ENCODE data around the gene AHRR.
"Not testable (repeated sequence)": the region's sequence is repeated elsewhere in the genome, so short reads cannot be mapped to it uniquely, and the experiment has no call there.

AHRR gene

GRCh38 chr5:321230-321725 is at the start of gene AHRR:
Gene AHRR (plus strand): TSS chr5:321714. CDS start chr5:343903, 22,189 bp downstream.
- peak in 1 of 2 donors; percentile 21 for DNase-seq

GRCh38 chr5:271828-272167 is 49.7 kb upstream of the AHRR start:
- not testable (repeated sequence) for DNase-seq

- not testable (repeated sequence) for DNase-seq
Measured at GRCh38 chr5:273091-273490, 48.4 kb upstream of the AHRR start.

- not testable (repeated sequence) for DNase-seq
Measured at GRCh38 chr5:273491-273890, 48.0 kb upstream of the AHRR start.

- not testable (repeated sequence) for DNase-seq
Measured at GRCh38 chr5:274346-274745, 47.2 kb upstream of the AHRR start.

GRCh38 chr5:278646-279045 is 42.9 kb upstream of the AHRR start:
- no peak for DNase-seq

DNA sequence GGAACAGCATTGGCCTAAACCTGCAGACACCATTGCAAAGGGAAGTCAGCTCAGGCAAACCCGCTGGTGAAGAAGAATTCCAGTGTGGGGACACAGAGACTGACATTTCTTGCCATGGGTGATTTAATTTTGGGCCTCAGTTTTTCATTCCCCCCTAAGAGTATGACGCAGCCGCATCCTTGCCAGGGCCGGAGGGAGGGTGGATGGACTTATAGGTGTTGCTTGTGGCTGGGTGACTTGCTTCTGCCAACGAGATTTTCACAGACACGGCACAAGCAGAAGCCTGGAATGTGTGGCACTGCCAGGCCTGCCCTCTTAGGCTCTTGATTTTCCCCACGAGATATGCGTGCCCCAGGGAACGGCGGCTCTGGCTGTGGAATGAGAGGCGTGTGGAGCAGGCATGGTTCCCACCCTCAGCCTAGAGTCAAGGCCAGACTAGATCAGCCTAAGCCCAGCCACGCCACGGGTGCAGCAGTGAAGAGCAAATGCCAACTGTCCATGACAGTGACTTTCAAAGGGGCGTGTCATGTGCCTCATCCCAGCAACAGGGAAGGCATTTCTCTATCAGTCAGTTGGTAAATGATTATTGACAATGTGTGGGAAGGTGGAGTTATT is 42.4 kb upstream of the AHRR start:
- DNase-seq: not testable (repeated sequence)

DNA sequence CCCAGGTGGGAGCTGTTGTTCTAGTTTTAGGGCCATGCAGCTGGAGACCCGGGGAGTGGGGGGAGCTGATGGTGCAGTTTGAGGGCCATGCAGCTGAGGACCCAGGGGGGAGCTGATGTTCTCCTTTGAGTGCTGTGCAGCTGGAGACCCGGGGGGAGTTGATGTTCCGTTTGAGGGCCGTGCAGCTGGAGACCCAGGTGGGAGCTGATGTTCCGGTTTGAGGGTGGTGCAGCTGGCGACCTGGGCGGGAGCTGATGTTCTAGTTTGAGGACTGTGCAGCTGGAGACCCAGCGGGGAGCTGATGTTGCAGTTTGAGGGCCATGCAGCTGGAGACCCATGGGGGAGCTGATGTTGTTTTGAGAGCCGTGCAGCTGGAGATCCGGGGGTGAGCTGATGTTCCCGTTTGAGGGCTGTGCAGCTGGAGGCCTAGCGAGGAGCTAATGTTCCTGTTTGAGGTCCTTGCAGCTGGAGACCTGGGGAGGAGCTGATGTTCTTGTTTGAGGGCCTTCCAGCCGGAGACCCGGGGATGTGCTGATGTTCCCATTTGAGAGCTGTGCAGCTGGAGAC is 35.4 kb upstream of the AHRR start:
- no peak for DNase-seq

DNA sequence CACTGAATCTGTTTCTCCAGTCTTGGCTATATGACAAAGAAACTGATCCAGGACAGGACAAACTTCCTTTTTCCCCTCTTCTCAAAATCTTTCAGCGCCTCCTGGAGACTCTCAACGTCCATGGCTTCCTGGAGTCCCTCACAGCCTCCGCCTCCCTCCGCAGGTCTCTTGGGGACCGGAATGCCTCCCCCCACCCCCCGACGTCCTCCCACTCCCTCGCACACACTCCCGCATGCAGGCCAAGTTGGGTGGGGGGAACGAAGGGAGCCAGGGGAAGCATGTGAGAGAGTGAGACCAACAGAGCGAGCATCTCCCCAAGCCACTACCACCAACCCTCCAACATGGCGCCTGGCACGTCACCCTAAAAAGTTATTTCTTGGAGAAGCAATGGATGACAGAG is 31.3 kb upstream of the AHRR start:
- not testable (repeated sequence) for DNase-seq

DNA sequence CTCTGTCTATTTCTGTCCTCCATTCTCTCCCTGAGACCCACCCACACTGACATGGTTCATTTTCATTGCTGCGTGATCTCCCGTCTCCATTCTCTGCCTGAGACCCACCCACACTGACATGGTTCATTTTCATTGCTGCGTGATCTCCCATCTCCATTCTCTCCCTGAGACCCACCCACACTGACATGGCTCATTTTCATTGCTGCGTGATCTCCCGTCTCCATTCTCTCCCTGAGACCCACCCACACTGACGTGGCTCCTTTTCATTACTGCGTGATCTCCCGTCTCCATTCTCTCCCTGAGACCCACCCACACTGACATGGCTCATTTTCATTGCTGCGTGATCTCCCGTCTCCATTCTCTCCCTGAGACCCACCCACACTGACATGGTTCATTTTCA is 30.2 kb upstream of the AHRR start:
- not testable (repeated sequence) for DNase-seq

DNA sequence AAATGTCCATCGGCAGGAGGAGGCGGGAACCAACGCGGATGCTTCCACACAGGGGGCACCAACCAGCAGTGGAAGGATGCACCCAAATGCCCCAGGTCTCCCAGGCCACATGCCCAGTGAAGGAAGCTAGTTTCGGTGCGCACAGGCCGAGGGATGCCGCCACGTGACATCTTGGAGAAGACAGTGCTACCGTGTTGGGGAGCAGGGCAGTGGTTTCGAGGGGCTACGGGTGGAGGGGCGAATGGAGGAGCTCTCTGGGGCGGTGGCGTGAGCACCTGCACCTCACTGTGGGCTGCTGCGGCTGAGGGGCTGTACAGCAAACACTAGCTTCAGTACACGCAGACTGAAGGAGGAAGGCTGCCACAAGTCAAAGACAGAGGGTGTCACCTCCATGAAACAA is 26.7 kb upstream of the AHRR start:
- DNase-seq: not testable (repeated sequence)

DNA sequence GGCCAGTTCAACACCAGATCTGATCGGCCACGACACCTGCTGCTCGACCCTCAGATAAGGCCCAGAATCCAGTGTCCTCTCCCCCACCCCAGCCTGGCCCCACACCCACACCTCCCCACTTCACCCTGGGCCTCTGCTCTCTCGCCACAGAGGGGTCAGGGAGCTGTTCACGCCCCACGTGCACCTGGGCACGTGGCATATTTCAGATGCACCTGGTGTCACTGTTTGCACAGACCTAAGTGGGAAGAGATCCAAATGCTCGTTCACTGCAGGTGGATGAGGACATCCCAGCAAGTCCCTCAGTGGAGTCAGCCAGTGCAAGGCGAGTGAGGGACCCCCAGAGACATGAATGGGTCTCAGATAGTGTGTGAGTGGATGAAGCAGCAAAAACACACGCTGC is 25.3 kb upstream of the AHRR start:
- not testable (repeated sequence) for DNase-seq

DNA sequence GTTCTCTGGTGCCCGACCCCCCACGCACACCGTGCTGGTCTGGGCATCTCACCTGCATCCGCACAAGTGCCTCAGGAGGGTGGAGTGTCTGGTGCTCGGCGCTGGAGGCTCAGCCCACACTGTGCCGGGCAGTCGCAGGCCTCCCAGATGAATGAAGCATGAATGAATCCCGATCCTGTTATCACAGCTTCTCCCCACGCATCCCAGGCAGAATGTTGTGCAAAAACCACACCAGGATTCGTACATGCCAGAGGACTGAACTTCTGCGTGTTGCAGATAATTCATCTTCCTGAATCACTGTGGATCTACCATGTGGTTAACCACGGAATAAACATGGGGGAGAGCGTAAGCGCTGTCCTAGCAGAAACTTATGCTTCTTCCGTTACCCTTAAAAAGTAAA is 24.6 kb upstream of the AHRR start:
- not testable (repeated sequence) for DNase-seq

GRCh38 chr5:297448-297847 is 24.1 kb upstream of the AHRR start:
- not testable (repeated sequence) for DNase-seq

DNA sequence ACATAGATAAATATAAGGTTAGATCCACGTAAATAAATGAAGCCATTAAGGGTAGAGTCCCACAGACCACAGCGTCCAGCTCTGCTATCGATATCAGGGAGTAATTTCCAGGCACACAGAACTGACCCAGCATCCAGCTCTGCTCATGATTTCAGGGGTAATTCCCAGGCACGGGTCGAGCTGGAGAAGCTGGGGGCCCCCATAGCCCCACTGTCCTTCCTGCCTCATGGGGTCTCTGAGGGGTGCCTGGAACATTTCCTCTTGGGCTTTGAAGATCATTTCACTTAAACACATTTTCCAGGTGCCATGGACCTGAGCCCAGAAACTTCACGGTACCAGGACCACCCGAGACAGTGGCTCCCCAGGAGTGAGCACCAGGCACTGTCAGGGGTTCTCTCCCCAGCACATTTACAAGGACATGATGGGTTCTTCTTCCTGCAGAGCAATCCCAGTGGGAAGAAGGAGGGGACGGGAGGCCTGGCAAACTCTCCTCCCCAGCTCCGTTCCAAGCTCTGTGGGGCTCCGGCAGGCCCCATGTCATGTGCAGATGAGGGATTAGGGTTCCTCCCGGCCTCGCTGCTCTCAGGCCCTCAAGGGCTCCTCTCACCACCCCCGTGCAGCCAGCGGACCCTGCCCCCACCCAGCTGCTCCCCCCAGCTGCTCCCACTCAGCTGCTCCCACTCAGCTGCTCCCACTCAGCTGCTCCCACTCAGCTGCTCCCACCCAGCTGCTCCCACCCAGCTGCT is 23.4 kb upstream of the AHRR start:
- not testable (repeated sequence) for DNase-seq

DNA sequence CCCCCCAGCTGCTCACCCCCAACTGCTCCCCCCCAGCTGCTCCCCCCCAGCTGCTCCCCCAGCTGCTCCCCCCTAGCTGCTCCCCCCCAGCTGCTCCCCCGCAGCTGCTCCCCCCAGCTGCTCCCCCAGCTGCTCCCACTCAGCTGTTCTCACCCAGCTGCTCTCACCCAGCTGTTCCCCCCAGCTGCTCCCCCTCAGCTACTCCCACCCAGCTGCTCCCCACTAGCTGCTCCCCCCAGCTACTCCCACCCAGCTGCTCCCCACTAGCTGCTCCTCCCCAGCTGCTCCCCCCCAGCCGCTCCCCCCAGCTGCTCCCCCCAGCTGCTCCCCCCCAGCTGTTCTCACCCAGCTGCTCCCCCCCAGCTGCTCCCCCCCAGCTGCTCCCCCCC is 22.8 kb upstream of the AHRR start:
- DNase-seq: no peak

GRCh38 chr5:299921-300320 is 21.6 kb upstream of the AHRR start:
- DNase-seq: not testable (repeated sequence)

DNA sequence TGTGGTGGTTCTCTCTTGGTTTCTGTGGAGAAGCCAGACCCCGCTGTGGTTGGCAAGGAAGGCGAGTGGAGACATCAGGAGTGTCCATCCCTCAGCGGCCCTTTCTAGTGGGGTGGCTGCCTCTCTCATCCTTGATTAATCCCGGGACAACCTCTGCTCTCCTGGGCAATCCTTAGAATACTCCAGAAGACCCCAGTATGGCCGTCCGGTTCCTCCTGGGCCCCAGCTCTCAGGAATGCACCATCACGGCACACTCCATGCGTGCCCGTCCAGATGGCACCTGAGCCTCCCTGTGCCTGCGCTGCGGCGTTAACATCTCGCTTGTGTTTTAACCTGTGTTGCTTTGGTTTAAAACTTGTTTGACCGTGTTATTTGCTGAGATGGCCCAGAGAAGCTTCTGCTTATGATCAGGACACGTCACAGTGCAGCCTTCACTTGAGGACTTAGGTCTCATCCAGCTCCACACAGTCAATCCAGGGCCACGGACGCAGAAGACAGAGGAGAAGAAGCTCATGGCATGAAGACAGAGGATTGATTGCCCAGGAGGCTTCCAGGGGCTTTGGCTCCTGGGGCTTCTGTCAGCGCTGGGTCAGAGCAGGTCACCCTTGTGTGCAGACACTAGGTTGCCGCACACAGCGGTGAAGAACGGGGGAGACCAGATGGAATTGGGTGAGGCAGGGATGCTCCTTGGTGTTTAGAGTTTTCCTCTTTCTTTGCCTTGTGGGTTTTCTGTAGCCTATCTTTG is 20.7 kb upstream of the AHRR start:
- not testable (repeated sequence) for DNase-seq

- DNase-seq: not testable (repeated sequence)
Measured at GRCh38 chr5:302416-302815, 19.1 kb upstream of the AHRR start.

GRCh38 chr5:302966-303365 is 18.5 kb upstream of the AHRR start:
- DNase-seq: no peak

GRCh38 chr5:303741-304140 is 17.8 kb upstream of the AHRR start:
- not testable (repeated sequence) for DNase-seq

- DNase-seq: no peak
Measured at GRCh38 chr5:305050-305449, 16.5 kb upstream of the AHRR start.

- DNase-seq: no peak
Measured at GRCh38 chr5:305459-305858, 16.1 kb upstream of the AHRR start.
